ENCODE measurements around the gene NRG3. TPM values are rescaled to one million over a fixed set of nuclear protein-coding genes. Genes with fewer than 3 reads are reported as not detected.

NRG3 gene
- total RNA-seq, 1 experiment from 2014 or later, result 0.08 TPM

- H3K4me1 ChIP-seq (ENCODE audit: control insufficient read depth, insufficient read depth, low read length), result no peaks in the 10 kb centered on the region
- H3K27me3 ChIP-seq (ENCODE audit: control insufficient read depth, insufficient read depth, low read length), result no peaks in the 10 kb centered on the region
- ChIA-PET POLR2A (no interaction called here), CTCF (no interaction called here)
- no peak for TF ChIP-seq POLR2AphosphoS5 (IDR thresholded peaks at IDR 0.05; ENCODE audit: low read depth, low read length)
- TF ChIP-seq REST (IDR thresholded peaks at IDR 0.05; ENCODE audit: insufficient read depth in 1 of 2, low read depth in 2 of 2, low read length in 1 of 2), result no peak
- no peak for TF ChIP-seq CTCF (IDR thresholded peaks at IDR 0.05)
- no peak for TF ChIP-seq TCF7L2 (IDR thresholded peaks at IDR 0.05; ENCODE audit: low read depth, low read length)
- no peak for TF ChIP-seq SIN3A (IDR thresholded peaks at IDR 0.05; ENCODE audit: borderline replicate concordance, insufficient read depth, low read depth, low read length)
- in situ Hi-C loops (cut with HindIII; ENCODE audit: low pct_unique_long_range_greater_than_20kb, low sequenced_read_pairs), result no loop called here
- no peak overlapping the region for H3K4me3 ChIP-seq (ENCODE audit: low read depth in 2 of 2, low read length in 2 of 2)
- intact Hi-C loops (cut with micrococcal nuclease; ENCODE audit: unreplicated experiment), result no loop called here
- no peaks in the 10 kb centered on the region for H3K9me3 ChIP-seq (ENCODE audit: control insufficient read depth, insufficient read depth, low read depth, low read length)
- H3K27ac ChIP-seq (ENCODE audit: low read length), result no peak overlapping the region
- no peak for DNase-seq (ENCODE audit: low read depth, low spot score)
- ATAC-seq, result no peak
- H3K36me3 ChIP-seq (ENCODE audit: control insufficient read depth, insufficient read depth, low read length), result no peaks in the 10 kb centered on the region
- BruUV-seq (replicated peaks), result no TSS peak
These were observed 593.5 kb downstream of the NRG3 start for GRCh38 chr10:82468453-82468852.

GRCh38 chr10:82472406-82473335 lies 597.7 kb downstream of the NRG3 start:
- Histone ChIP-seq H3K4me1 (ENCODE audit: control insufficient read depth, insufficient read depth, low read length) (no peaks in the 10 kb centered on the region), H3K36me3 (ENCODE audit: control insufficient read depth, insufficient read depth, low read length) (no peaks in the 10 kb centered on the region), H3K27ac (ENCODE audit: low read length) (no peak overlapping the region), H3K9me3 (ENCODE audit: control insufficient read depth, insufficient read depth, low read depth, low read length) (no peaks in the 10 kb centered on the region), H3K4me3 (ENCODE audit: low read depth in 2 of 2, low read length in 2 of 2) (no peak overlapping the region), H3K27me3 (ENCODE audit: control insufficient read depth, insufficient read depth, low read length) (no peaks in the 10 kb centered on the region)
- ChIA-PET POLR2A (no interaction called here), CTCF (no interaction called here)
- in situ Hi-C loops (cut with HindIII; ENCODE audit: low pct_unique_long_range_greater_than_20kb, low sequenced_read_pairs), result no loop called here
- ATAC-seq (no peak), DNase-seq (ENCODE audit: low read depth, low spot score) (no peak)
- intact Hi-C loops (cut with micrococcal nuclease; ENCODE audit: unreplicated experiment), result no loop called here
- no TSS peak for BruUV-seq (replicated peaks)
- TF ChIP-seq POLR2AphosphoS5 (IDR thresholded peaks at IDR 0.05; ENCODE audit: low read depth, low read length) (no peak), TCF7L2 (IDR thresholded peaks at IDR 0.05; ENCODE audit: low read depth, low read length) (no peak), REST (IDR thresholded peaks at IDR 0.05; ENCODE audit: insufficient read depth in 1 of 2, low read depth in 2 of 2, low read length in 1 of 2) (no peak), CTCF (IDR thresholded peaks at IDR 0.05) (no peak), SIN3A (IDR thresholded peaks at IDR 0.05; ENCODE audit: borderline replicate concordance, insufficient read depth, low read depth, low read length) (no peak)

Data from Panc1 (cell line).